HepG2 (cell line): ENCODE measurements around the gene ARHGAP29. TPM values are rescaled to one million over a fixed set of nuclear protein-coding genes. Genes with fewer than 3 reads are reported as not detected.

Experiments
- CCAR2 ChIP-seq: fragments of 200-400 bp; formaldehyde crosslinking; optimal IDR thresholded peaks from 2 replicates; pipeline ENCODE3; 2018; ENCODE audit warnings: low read depth, mild to moderate bottlenecking, low read length, moderate library complexity
- FIP1L1 ChIP-seq: fragments of 200-400 bp; formaldehyde crosslinking; IDR thresholded peaks from 2 replicates; pipeline ENCODE4 v1.6.1; 2018; ENCODE audit warnings: low read depth, mild to moderate bottlenecking, low read length, moderate library complexity, borderline replicate concordance; ENCODE audit not compliant: insufficient read depth
- MAX ChIP-seq: IDR thresholded peaks from 2 replicates; pipeline ENCODE4 v1.6.1; 2012; ENCODE audit warnings: inconsistent platforms
- TBX3 ChIP-seq: fragments of 450-650 bp; IDR thresholded peaks from 2 replicates; pipeline ENCODE4 v1.6.1; 2017; ENCODE audit warnings: antibody characterized with exemption, mild to moderate bottlenecking, inconsistent platforms, borderline replicate concordance
- TCF12 ChIP-seq, 2 experiments: fragments of 450-650 bp in 1 of 2; sonication (generic) in 1 of 2; formaldehyde crosslinking in 1 of 2; IDR thresholded peaks; 2 replicates each; pipeline versions ENCODE4 v1.6.1 to v1.8.0; 2017 to 2022; ENCODE audit warnings: antibody characterized with exemption in 1 of 2, mild to moderate bottlenecking in 1 of 2, missing genetic modification reagents in 1 of 2, moderate library complexity in 1 of 2
- ZNF615 ChIP-seq: sonication (generic); formaldehyde crosslinking; IDR thresholded peaks from 2 replicates; pipeline ENCODE4 v1.5.0; 2020; ENCODE audit warnings: mild to moderate bottlenecking, missing genetic modification reagents, borderline replicate concordance
- polyA plus RNA-seq, 8 experiments: library from polyadenylated mRNA; depleted of rRNA in 3 of 8; stranded (reverse) in 7 of 8; unstranded in 1 of 8; fragments of >200 nt; fragmentation: Illumina TruSeq in 4 of 8; extraction: Trizol in 4 of 8; gene quantifications; 2 replicates each; pipeline versions ENCODE4 v1.2.1 to v1.2.3, GENCODE V29; 2011 to 2016; ENCODE audit warnings: low read depth in 4 of 8, missing spikeins in 1 of 8, mixed read lengths in 1 of 8; ENCODE audit not compliant: insufficient read depth in 1 of 8
- total RNA-seq, 5 experiments: library from RNA; depleted of rRNA; stranded (reverse); fragments of >200 nt; fragmentation: Illumina TruSeq; extraction: Trizol; gene quantifications; 2 replicates each; pipeline ENCODE4 v1.2.3, GENCODE V29; 2016; ENCODE audit warnings: low read depth in 1 of 5
- TF ChIP-seq, protein P1 (sequence below): sonication (generic); formaldehyde crosslinking; IDR thresholded peaks from 2 replicates; pipeline ENCODE4 v1.5.0; 2020; ENCODE audit warnings: mild to moderate bottlenecking, missing genetic modification reagents, borderline replicate concordance
- TF ChIP-seq, protein P2 (sequence below), 2 experiments: fragments of 450-650 bp in 1 of 2; sonication (generic) in 1 of 2; formaldehyde crosslinking in 1 of 2; IDR thresholded peaks; 2 replicates each; pipeline versions ENCODE4 v1.6.1 to v1.8.0; 2016 to 2022; ENCODE audit warnings: antibody characterized with exemption in 1 of 2, mild to moderate bottlenecking in 1 of 2, missing genetic modification reagents in 1 of 2
- TF ChIP-seq, protein P3 (sequence below): sonication (generic); formaldehyde crosslinking; IDR thresholded peaks from 2 replicates; pipeline ENCODE4 v1.8.1; 2023; ENCODE audit warnings: mild to moderate bottlenecking, inconsistent platforms, moderate library complexity, missing genetic modification reagents, borderline replicate concordance
- TF ChIP-seq, protein P4 (sequence below): sonication (generic); formaldehyde crosslinking; IDR thresholded peaks from 2 replicates; pipeline ENCODE4 v1.4.0; 2020; ENCODE audit warnings: missing genetic modification reagents

ARHGAP29 gene
- total and polyA plus RNA-seq, 2 of the 13 experiments (the other 11 are each of a cell fraction or from before 2014, with no cell fraction given), result 12.8 to 18.3 TPM

DNA sequence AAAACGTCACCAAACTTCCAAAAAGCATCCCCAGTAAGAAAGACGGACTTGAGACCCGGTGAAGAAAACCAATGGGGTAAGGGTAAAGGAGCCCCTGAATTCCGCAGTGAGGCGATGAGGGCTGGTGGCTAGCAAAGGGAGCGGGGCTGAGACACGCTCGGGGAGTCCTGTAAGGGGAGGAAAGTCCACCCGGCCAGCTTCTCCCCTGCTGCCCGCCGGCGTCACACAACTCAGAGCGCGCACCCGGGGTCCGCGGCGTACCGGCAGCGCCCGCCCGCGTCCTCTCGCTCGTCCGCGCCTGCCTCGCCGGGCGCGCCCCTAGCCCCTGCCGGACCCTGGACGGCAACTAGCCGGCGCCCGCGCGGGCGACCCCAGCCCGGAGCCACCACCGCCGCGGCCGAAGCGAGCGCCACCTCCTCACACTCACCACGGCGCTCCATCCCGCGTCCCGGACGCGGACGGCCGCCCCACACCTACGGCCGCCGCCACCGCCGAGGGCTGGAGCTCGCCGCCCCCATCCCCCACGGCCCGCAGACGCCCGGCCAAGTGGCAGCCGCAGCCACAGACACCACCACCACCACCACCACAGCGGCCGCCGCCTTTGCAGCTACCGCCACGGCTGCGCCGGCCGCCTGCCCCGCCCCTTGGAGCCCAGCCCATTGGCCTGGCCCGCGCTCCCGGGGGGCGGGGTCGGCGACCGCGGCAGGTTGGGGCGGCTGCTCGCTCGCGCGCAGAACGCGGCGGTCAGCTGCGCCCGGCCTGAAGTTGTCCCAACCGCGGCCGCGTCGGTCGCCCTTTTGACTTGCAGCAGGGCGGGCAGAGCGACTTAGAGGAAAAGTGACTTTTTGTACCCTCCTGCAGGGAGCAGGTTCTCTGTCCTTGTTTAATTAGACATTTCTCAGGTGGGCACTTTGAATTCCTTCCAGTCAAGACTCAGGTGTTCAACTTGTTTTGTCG is 10.0 kb upstream of the ARHGAP29 start (continued):
- TF ChIP-seq FIP1L1, result no peak
- no peak for TF ChIP-seq ZNF615
- TF ChIP-seq TBX3, result no peak
- TF ChIP-seq, protein P1, sequence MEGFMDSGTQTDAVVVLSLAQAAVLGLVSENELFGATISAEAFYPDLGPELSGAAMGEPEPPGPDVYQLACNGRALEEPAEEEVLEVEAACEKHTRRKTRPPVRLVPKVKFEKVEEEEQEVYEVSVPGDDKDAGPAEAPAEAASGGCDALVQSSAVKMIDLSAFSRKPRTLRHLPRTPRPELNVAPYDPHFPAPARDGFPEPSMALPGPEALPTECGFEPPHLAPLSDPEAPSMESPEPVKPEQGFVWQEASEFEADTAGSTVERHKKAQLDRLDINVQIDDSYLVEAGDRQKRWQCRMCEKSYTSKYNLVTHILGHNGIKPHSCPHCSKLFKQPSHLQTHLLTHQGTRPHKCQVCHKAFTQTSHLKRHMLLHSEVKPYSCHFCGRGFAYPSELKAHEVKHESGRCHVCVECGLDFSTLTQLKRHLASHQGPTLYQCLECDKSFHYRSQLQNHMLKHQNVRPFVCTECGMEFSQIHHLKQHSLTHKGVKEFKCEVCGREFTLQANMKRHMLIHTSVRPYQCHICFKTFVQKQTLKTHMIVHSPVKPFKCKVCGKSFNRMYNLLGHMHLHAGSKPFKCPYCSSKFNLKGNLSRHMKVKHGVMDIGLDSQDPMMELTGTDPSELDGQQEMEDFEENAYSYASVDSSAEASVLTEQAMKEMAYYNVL (CRISPR knock-in tag), result no peak
- TF ChIP-seq CCAR2, result no peak
- TF ChIP-seq, protein P2, sequence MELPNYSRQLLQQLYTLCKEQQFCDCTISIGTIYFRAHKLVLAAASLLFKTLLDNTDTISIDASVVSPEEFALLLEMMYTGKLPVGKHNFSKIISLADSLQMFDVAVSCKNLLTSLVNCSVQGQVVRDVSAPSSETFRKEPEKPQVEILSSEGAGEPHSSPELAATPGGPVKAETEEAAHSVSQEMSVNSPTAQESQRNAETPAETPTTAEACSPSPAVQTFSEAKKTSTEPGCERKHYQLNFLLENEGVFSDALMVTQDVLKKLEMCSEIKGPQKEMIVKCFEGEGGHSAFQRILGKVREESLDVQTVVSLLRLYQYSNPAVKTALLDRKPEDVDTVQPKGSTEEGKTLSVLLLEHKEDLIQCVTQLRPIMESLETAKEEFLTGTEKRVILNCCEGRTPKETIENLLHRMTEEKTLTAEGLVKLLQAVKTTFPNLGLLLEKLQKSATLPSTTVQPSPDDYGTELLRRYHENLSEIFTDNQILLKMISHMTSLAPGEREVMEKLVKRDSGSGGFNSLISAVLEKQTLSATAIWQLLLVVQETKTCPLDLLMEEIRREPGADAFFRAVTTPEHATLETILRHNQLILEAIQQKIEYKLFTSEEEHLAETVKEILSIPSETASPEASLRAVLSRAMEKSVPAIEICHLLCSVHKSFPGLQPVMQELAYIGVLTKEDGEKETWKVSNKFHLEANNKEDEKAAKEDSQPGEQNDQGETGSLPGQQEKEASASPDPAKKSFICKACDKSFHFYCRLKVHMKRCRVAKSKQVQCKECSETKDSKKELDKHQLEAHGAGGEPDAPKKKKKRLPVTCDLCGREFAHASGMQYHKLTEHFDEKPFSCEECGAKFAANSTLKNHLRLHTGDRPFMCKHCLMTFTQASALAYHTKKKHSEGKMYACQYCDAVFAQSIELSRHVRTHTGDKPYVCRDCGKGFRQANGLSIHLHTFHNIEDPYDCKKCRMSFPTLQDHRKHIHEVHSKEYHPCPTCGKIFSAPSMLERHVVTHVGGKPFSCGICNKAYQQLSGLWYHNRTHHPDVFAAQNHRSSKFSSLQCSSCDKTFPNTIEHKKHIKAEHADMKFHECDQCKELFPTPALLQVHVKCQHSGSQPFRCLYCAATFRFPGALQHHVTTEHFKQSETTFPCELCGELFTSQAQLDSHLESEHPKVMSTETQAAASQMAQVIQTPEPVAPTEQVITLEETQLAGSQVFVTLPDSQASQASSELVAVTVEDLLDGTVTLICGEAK (IDR thresholded peaks at IDR 0.05), result no peak
- TF ChIP-seq, protein P2 (CRISPR knock-in tag; IDR thresholded peaks at IDR 0.05), result no peak
- TF ChIP-seq, protein P3, sequence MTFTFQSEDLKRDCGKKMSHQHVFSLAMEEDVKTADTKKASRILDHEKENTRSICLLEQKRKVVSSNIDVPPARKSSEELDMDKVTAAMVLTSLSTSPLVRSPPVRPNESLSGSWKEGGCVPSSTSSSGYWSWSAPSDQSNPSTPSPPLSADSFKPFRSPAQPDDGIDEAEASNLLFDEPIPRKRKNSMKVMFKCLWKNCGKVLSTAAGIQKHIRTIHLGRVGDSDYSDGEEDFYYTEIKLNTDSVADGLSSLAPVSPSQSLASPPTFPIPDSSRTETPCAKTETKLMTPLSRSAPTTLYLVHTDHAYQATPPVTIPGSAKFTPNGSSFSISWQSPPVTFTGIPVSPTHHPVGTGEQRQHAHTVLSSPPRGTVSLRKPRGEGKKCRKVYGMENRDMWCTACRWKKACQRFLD (CRISPR knock-in tag), result no peak
- TF ChIP-seq TCF12 (IDR thresholded peaks at IDR 0.05), result no peak
- TF ChIP-seq TCF12 (CRISPR knock-in tag; IDR thresholded peaks at IDR 0.05), result peak; percentile 59; the same call in 1 of the 2 replicates
- TF ChIP-seq, protein P4, sequence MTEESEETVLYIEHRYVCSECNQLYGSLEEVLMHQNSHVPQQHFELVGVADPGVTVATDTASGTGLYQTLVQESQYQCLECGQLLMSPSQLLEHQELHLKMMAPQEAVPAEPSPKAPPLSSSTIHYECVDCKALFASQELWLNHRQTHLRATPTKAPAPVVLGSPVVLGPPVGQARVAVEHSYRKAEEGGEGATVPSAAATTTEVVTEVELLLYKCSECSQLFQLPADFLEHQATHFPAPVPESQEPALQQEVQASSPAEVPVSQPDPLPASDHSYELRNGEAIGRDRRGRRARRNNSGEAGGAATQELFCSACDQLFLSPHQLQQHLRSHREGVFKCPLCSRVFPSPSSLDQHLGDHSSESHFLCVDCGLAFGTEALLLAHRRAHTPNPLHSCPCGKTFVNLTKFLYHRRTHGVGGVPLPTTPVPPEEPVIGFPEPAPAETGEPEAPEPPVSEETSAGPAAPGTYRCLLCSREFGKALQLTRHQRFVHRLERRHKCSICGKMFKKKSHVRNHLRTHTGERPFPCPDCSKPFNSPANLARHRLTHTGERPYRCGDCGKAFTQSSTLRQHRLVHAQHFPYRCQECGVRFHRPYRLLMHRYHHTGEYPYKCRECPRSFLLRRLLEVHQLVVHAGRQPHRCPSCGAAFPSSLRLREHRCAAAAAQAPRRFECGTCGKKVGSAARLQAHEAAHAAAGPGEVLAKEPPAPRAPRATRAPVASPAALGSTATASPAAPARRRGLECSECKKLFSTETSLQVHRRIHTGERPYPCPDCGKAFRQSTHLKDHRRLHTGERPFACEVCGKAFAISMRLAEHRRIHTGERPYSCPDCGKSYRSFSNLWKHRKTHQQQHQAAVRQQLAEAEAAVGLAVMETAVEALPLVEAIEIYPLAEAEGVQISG (CRISPR knock-in tag), result peak; percentile 61
- peak; percentile 60 for TF ChIP-seq MAX
